Right ventricle myocardium superior (tissue), 1 donor: ENCODE measurements around the gene GRPEL2. TPM values are rescaled to one million over a fixed set of nuclear protein-coding genes. Genes with fewer than 3 reads are reported as not detected.

Experiments
- ATAC-seq: fragments of 200-7000 bp; cut with Tn5 transposase; one replicate; pipeline ENCODE4 v1.9.1; 2020; ENCODE audit warnings: mild to moderate bottlenecking; ENCODE audit not compliant: poor library complexity
- DNase-seq: peaks from one replicate; pipeline ENCODE4 v3.0.0-alpha.2; 2020
- intact Hi-C: fragments of 100-400 bp; cut with DNase I; formaldehyde crosslinking; loops from one replicate; pipeline ENCODE4 v1.11.2; 2022
- total RNA-seq: library from RNA; stranded (reverse); fragmentation: NEBNext Ultra II Directional; extraction: Animal tissue kit (Norgen Biotek cat#: 25700); gene quantifications from one replicate; pipeline ENCODE4 v1.2.1, GENCODE V29; 2021
- donor health status: DM: no; HTN: yes; CAD: no; lungs with severe emphysema.

The GRPEL2 gene
- total RNA-seq, 1 donor from 2014 or later = 9.0 TPM

DNA sequence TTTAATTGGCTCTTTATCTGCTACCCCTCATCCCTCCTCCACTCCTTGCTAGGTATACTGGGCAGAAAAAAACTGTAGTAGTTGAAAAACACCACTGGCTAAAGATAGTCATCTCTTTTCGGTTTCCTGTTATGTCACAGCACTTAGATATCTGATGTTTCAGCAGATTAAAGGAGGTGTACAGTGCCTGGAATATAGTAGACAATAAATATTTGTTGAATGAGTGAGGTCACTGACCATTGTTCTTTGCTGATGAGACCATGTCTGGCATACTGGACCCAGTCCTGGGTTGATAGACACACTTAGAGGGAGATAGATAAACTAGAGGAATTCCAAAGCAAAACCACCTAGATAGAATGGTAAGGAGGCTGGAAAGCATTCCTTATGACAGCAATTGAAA is 3.2 kb downstream of the GRPEL2 start:
- intact Hi-C loops = no loop called here
- no peak for DNase-seq
- ATAC-seq = no peak

DNA sequence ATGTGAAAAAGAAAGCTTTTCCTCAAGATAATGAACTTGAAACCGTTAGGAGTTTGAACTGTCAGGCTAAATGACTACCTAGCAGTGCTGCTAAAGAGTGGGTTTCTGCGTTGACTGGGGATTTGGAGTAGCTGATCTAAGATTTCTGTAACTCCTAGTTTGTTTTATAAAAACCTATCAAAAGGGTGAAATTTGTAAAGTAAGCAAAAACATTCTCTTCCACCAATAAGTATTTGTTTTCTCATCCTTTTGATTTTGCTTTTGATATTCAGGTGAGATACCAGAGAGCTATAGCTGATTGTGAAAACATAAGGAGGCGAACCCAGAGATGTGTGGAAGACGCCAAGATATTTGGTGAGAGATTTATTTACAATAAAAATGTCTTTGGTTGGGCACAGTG is 4.1 kb downstream of the GRPEL2 start:
- ATAC-seq (no peak), DNase-seq (no peak)
- intact Hi-C loops = no loop called here

DNA sequence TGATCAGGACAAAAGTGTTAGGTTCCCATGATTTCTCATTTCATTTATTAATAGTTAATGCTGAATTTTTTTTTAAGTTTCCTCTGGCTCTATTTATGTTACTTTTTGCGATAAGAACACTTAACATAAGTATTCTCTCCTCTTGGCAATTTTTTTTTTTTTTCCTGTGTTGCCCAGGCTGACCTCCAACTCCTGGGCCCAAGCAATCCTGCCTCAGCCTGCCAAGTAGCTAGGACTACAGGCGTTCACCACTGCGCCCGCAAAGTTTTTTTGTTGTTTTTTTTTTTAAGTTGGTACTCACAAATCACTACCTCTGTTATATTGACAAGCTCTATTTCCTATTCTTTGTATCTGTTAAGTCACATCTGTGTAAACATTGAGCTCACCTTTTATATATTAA is 6.9 kb downstream of the GRPEL2 start:
- ATAC-seq = peak; percentile 64
- intact Hi-C loops = no loop called here
- no peak for DNase-seq

DNA sequence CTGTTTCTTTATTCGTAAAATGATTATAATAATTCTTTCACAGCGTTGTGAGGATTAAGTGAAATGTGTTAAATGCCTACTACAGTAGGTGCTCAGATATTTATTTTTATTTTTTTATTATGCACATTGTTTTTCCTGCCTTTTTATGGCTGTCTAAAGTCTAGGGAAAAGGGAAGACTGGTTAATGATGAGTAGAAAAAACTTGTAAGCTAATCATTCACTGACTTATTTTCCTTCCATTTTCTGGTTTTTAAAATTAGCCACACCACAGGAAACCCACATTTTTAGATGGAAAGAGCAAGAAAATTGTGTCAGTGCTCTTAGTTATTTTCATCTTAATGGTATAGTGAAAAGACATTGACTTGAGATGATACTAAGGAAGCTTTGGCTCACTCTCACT is 8.6 kb downstream of the GRPEL2 start:
- ATAC-seq (no peak), DNase-seq (no peak)
- intact Hi-C loops = no loop called here

DNA sequence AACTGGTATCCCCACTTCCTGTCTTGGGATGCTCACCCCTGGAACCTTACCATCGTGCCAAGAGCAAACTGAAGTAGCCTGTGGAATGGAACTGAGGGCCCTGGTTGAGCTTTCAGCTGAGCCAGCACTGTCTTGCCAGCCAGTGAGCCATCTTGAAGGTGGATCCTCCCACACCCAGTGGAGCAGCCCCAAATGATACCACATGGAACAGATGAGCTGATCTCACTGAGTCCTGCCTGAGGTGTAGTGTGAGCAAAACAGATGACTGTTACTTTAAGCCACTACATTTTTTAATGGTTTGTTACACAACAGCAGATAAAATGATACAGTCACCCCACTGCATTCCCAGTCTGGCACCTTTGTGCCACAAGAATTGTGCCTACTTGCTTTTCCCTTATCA is 10.4 kb downstream of the GRPEL2 start:
- no peak for ATAC-seq
- DNase-seq = no peak
- intact Hi-C loops = no loop called here

DNA sequence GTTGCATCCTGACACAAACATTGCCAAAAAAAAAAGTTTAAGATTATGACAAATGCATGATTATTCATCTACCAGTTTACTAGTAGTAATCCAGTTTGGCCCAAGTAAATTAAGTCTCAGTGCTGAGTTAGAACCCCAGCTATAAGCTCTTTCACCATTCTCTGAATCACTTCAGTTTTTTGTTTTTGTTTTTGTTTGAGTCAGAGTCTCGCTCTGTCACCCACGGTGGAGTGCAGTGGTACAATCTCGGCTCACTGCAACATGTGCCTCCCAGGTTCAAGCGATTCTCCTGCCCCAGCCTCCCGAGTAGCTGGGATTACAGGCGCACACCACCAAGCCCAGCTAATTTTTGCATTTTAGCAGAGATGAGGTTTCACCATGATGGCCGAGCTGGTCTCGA is 11.1 kb downstream of the GRPEL2 start:
- DNase-seq (no peak), ATAC-seq (no peak)
- intact Hi-C loops = no loop called here

DNA sequence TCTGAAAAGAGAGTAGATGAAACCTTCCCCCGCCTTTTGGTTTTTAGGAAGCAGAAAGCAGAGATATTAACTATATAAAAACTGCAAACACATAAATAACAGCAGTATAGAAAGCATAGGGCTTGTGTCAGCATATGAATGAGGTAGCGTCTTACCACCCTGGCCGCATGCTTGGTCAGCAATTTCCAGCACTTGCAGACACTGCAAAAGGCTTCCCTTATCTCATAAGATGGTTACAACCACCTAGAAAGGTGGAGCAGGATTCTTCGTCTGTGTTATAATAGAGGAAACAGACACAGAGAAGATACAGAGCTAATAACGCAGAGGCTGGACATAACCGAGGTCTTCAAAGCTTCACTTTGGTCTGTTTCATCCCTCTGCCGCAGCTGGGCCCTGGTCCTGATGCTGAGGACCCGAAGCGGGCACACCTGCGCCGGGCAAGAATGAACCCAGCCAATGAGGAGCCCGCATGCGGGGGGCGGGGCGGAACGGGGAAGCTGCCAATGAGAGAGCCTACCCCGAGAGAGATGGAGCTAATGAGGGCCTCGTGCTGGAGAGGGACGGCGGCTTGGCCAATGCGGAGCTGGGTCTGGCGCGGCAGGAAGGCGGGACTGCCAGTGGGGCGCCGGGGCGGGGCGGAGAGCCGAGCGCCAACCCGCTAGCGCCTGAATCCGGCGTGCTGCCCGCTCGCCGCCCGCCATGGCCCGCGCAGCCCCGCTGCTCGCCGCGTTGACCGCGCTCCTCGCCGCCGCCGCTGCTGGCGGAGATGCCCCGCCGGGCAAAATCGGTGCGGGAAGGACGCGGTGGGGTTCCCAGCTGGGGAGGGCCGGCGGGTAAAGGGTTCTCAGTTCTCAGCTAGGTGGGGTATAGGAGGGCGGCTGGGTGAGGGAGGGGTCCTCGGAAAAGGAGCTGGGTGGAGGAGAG is 12.3 kb downstream of the GRPEL2 start, which contains the start of gene PCYOX1L:
Gene PCYOX1L, plus strand, starts transcription at position 677 of the 924 bp plus-strand sequence. Its CDS starts 23 bp downstream, at position 700.
- DNase-seq (peak; percentile 99), ATAC-seq (peak; percentile 100)
- intact Hi-C loops = no loop called here

DNA sequence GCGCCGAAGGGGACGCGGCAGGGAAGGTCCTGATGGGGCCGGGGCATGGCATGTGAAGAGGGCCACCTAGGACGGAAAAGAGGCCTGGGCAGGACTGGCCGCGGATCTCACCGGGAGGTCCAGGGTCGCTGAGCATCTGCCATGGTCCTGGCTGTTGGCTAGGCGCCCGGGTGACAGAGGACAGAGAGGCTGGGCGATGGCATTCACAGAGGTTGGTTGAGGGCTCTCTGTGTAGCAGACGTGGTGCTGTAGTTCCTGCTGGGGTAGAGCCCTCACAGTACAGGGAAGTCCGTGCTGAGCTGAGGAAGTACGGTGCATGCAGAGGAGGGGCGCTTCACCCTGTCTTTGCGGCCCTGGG is 13.0 kb downstream of the GRPEL2 start:
- peak; percentile 66 for DNase-seq
- intact Hi-C loops = no loop called here
- ATAC-seq = peak; percentile 43

DNA sequence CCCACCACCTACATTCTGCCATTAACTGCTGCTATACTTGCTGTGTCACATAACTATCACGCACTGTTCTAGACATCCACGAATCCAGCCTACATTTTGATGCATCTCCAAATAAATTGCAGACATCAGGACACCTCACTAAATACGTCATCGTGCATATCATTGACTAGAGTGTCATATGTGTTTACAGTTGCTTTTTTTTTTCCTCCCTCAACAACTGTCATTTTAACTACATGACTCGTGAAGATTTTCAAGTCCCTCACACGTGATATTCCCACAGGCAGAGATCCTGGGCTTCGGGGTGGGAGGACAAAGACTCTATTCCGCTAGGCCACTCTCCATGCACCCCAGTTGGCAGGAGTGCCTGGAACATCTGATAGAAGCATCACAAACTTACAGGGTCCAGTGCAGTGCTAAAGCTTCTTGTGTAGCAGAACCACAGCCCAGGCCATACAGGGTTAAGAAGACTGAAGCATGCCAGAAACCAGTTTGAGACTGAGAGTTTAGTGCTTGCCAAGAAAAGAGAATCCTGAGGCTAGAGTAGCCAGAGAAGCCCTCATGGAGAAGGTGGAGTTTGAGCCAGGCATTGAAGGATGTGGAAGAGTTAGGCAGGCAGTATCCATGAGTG is 13.7 kb downstream of the GRPEL2 start:
- intact Hi-C loops = no loop called here
- ATAC-seq (no peak), DNase-seq (no peak)

DNA sequence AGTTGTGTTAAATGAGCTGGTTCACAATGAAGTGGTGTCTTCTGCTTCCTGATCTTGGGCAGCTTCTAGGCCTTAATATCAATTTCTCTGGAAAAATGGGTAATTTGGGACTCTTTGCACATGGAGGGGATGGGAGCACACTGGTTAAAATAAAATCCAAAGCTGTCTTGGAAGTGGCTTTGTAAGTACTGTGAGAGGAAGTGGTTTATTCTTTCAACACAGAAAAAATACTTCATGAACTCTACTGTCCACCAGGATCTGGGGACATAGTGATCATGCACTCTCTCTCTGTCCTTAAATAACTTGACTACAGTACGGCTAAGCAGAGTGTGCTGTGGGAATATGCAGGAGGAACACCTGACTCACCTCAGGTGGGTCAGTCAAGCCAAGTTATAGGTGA is 15.0 kb downstream of the GRPEL2 start:
- ATAC-seq = no peak
- intact Hi-C loops = loop anchor here (5.0 kb wide), 1 partner anchor 217 kb away; no protein-coding TSS in a partner anchor

DNA sequence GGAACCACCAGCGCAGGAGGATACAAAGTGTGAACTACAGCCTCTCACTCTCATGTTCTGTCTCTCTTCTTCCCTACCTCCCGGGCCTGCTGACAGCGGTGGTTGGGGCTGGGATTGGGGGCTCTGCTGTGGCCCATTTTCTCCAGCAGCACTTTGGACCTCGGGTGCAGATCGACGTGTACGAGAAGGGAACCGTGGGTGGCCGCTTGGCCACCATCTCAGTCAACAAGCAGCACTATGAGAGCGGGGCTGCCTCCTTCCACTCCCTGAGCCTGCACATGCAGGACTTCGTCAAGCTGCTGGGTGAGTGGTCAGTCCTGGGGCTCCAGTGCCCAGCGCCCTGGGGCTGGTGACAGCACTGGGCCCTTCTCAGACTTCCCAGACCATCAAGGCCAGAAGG is 17.2 kb downstream of the GRPEL2 start:
- intact Hi-C loops = loop anchor here (5.0 kb wide), 1 partner anchor 215 kb away; no protein-coding TSS in a partner anchor
- ATAC-seq = no peak

More for the DNA sequence above, 15.0 kb downstream of the GRPEL2 start:
- no peak for DNase-seq

DNA sequence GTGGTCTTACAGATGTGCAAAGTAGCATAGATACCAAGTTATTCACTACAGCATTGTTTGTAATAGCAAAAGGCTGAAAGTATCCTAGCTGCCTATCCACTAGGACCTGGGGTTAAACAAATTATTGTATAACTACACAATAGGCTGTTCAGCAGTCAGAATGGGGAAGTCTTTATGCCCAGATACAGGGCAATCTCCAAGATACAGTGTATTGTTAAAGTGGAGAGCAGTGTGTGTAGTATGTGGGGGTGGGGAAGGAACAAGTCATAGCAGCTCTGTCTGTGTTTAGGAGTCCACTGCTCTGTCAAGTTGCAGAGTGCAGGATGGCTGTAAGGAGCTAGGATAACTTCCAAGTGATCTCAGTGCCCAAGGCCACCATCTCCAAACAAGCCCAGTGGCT is 18.1 kb downstream of the GRPEL2 start:
- ATAC-seq (no peak), DNase-seq (no peak)
- intact Hi-C loops = loop anchor here (5.0 kb wide), 1 partner anchor 214 kb away; no protein-coding TSS in a partner anchor

More for the DNA sequence above, 17.2 kb downstream of the GRPEL2 start:
- DNase-seq = no peak

DNA sequence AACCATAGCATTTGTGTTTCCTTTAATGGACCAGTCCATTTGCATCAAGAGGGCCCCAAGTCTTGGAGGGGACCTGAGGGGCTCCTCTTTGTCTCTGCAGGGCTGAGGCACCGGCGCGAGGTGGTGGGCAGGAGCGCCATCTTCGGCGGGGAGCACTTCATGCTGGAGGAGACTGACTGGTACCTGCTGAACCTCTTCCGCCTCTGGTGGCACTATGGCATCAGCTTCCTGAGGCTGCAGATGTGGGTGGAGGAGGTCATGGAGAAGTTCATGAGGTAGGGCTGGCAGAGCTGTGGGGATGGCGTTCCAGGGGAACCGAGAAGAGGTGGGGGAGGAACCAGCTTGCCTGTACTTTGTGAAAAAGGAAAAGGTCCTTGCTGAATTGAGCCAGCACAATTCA is 18.6 kb downstream of the GRPEL2 start:
- no peak for ATAC-seq
- intact Hi-C loops = loop anchor here (5.0 kb wide), 1 partner anchor 213 kb away; no protein-coding TSS in a partner anchor
- DNase-seq = no peak

DNA sequence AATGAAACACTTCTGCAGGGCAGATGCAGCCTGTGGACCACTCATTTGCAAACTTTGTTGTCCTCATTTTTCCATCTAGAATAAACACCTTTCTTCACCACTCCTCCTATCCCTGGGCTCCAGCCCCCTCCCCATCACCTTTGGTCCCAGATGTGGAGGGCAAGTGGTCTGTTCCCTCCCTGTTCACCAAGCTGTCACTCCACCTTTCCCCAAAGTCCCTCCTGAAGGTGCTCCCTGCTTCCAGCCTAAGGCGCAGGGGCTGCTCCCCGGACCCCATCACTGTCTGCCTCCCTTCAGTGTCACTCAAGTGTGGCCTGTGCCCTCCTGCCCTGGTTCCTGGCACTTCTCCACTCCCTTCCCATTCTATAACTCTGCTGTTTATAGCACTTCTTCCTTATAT is 19.4 kb downstream of the GRPEL2 start:
- no peak for ATAC-seq
- no peak for DNase-seq

DNA sequence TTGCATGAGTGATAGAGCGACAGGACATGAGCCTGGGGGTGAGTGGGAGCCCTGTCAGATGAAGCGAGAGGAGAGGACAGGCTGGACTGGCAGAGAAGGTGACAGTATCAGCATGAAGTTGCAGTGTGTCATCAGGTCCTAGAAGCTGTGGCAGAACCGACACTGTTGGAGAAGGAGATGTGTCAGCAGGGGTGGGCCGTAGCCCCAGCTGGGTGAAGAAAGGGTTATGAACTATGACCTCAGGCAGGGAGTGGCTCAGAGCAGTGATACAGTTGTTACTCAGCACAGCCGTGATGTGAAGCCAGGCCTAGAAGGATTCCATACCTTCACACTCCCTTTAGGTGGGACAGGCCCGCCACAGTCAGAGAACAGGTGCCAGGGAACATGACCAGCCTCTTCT is 20.1 kb downstream of the GRPEL2 start:
- intact Hi-C loops = no loop called here

More for the DNA sequence above, 19.4 kb downstream of the GRPEL2 start:
- intact Hi-C loops = loop anchor here (5.0 kb wide), 1 partner anchor 213 kb away; no protein-coding TSS in a partner anchor

DNA sequence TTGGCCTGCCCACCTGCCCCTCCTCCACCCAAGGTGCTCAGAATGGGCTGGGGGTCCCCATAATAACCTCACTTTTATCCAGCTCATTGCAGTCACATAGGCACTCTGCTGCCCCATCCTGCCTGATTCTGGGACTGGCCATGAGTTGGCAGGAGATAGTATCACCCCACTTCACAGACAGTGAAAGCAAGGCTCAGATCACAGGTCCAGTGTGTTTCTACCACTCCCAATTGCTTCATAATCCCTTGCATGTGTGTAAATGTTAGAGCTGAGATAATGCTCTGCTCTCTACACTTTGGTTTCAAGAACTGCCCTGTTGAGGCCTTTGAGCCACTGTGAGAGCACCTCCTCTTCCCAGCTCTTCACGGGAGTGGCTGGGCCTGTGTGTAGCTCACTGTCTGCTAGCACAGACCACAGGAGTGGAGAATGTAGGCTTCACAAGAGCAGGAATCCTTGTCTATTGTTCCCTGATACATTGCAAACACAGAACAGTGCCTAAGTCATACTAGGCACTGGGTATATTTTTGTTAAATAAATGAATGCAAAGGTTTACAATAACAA is 20.9 kb downstream of the GRPEL2 start:
- no peak for ATAC-seq

More for the DNA sequence above, 20.1 kb downstream of the GRPEL2 start:
- DNase-seq = no peak
- no peak for ATAC-seq

DNA sequence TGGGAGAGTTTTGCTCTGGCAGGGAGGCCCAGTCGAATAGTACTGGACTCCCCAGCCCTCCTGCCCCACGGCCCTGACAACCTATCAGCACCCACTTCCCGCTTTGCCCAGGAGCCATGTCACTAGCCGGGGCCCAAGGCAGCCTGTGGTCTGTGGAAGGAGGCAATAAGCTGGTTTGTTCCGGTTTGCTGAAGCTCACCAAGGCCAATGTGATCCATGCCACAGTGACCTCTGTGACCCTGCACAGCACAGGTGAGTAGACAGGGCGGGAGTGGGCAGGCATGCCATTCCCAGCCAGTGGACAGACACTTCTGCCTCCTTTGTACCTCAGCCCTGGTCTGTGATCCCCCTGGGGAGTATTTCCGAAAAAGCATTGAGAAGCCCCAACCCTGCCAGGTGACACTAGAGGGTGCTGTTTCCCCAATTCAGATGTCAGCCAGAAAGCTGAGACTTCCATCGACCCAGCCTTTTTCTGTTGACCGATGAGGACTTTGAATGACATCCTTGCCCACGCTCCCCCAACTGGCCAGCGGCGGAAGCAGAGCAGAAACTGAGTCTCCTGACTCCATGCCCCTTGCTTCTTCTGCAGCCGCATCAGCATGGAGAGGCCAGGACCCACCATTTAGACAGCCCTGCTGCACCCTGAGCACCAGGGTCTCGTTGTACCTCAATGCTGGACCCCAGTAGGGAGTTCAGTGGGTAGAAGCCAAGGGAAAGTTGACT is 22.1 kb downstream of the GRPEL2 start:
- intact Hi-C loops = no loop called here
- ATAC-seq (peak; percentile 50), DNase-seq (no peak)

More for the DNA sequence above, 20.9 kb downstream of the GRPEL2 start:
- DNase-seq = no peak
- intact Hi-C loops = no loop called here

DNA sequence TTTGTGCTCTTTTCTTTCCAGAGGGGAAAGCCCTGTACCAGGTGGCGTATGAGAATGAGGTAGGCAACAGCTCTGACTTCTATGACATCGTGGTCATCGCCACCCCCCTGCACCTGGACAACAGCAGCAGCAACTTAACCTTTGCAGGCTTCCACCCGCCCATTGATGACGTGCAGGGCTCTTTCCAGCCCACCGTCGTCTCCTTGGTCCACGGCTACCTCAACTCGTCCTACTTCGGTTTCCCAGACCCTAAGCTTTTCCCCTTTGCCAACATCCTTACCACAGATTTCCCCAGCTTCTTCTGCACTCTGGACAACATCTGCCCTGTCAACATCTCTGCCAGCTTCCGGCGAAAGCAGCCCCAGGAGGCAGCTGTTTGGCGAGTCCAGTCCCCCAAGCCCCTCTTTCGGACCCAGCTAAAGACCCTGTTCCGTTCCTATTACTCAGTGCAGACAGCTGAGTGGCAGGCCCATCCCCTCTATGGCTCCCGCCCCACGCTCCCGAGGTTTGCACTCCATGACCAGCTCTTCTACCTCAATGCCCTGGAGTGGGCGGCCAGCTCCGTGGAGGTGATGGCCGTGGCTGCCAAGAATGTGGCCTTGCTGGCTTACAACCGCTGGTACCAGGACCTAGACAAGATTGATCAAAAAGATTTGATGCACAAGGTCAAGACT is 22.8 kb downstream of the GRPEL2 start:
- DNase-seq = no peak
- ATAC-seq = no peak
- intact Hi-C loops = no loop called here
